ACHN (cell line): ENCODE measurements around the gene CDC42EP4.
"Not testable (repeated sequence)": the region's sequence is repeated elsewhere in the genome, so short reads cannot be mapped to it uniquely, and the experiment has no call there.

Source experiments
- DNase-seq: peaks from one replicate; pipeline ENCODE4 v3.0.0-alpha.2; 2015
- in situ Hi-C: cut with HindIII; loops from 2 replicates; pipeline ENCODE4 v1.10.0; 2017; ENCODE audit warnings: low sequenced_read_pairs, low pct_ligation_motif_present, low pct_unique_long_range_greater_than_20kb

The CDC42EP4 gene

GRCh38 chr17:73346501-73347162, 34.8 kb upstream of the CDC42EP4 start:
- in situ Hi-C loops, result no loop called here
- no peak for DNase-seq

GRCh38 chr17:73343739-73344454, 32.1 kb upstream of the CDC42EP4 start:
- no peak for DNase-seq
- in situ Hi-C loops, result no loop called here

GRCh38 chr17:73343168-73343634, 31.4 kb upstream of the CDC42EP4 start:
- DNase-seq, result no peak
- in situ Hi-C loops, result no loop called here

GRCh38 chr17:73342541-73343167, 30.9 kb upstream of the CDC42EP4 start:
- DNase-seq, result peak; percentile 62

GRCh38 chr17:73342050-73342522, 30.3 kb upstream of the CDC42EP4 start:
- DNase-seq, result peak; percentile 88
- in situ Hi-C loops, result no loop called here

More at GRCh38 chr17:73342541-73343167, 30.9 kb upstream of the CDC42EP4 start:
- in situ Hi-C loops, result no loop called here

GRCh38 chr17:73341350-73342049, 29.7 kb upstream of the CDC42EP4 start:
- DNase-seq, result peak; percentile 35

GRCh38 chr17:73340093-73340596, 28.3 kb upstream of the CDC42EP4 start:
- in situ Hi-C loops, result no loop called here
- DNase-seq, result peak; percentile 92

More at GRCh38 chr17:73341350-73342049, 29.7 kb upstream of the CDC42EP4 start:
- in situ Hi-C loops, result no loop called here

GRCh38 chr17:73338566-73339197, 26.9 kb upstream of the CDC42EP4 start:
- in situ Hi-C loops, result no loop called here
- no peak for DNase-seq

- DNase-seq, result no peak
- in situ Hi-C loops, result no loop called here
Measured at GRCh38 chr17:73338050-73338521, 26.3 kb upstream of the CDC42EP4 start.

- in situ Hi-C loops, result no loop called here
Measured at GRCh38 chr17:73337330-73337710, 25.5 kb upstream of the CDC42EP4 start.

GRCh38 chr17:73336408-73337329, 24.9 kb upstream of the CDC42EP4 start:
- DNase-seq, result no peak
- in situ Hi-C loops, result no loop called here

More at GRCh38 chr17:73337330-73337710, 25.5 kb upstream of the CDC42EP4 start:
- DNase-seq, result no peak

- no peak for DNase-seq
- in situ Hi-C loops, result no loop called here
Measured at GRCh38 chr17:73335591-73336407, 24.0 kb upstream of the CDC42EP4 start.

- in situ Hi-C loops, result no loop called here
- DNase-seq, result no peak
Measured at GRCh38 chr17:73334771-73335513, 23.1 kb upstream of the CDC42EP4 start.

GRCh38 chr17:73333445-73333844, 21.6 kb upstream of the CDC42EP4 start:
- not testable (repeated sequence) for DNase-seq

GRCh38 chr17:73331060-73331459, 19.3 kb upstream of the CDC42EP4 start:
- in situ Hi-C loops, result no loop called here
- no peak for DNase-seq

More at GRCh38 chr17:73333445-73333844, 21.6 kb upstream of the CDC42EP4 start:
- in situ Hi-C loops, result not testable (repeated sequence)

GRCh38 chr17:73327676-73328075, 15.9 kb upstream of the CDC42EP4 start:
- in situ Hi-C loops, result no loop called here
- DNase-seq, result no peak
